SH-SY5Y (cell line): Measurements from ENCODE around the gene TRIB2.

Source experiments
- GATA2 ChIP-seq: IDR thresholded peaks from 2 replicates; pipeline ENCODE4 v1.6.1; 2011; ENCODE audit warnings: mild to moderate bottlenecking, low read depth, low read length
- GATA3 ChIP-seq: IDR thresholded peaks from 2 replicates; pipeline ENCODE4 v1.6.1; 2011; ENCODE audit warnings: low read depth, mild to moderate bottlenecking, low read length, moderate library complexity

DNA sequence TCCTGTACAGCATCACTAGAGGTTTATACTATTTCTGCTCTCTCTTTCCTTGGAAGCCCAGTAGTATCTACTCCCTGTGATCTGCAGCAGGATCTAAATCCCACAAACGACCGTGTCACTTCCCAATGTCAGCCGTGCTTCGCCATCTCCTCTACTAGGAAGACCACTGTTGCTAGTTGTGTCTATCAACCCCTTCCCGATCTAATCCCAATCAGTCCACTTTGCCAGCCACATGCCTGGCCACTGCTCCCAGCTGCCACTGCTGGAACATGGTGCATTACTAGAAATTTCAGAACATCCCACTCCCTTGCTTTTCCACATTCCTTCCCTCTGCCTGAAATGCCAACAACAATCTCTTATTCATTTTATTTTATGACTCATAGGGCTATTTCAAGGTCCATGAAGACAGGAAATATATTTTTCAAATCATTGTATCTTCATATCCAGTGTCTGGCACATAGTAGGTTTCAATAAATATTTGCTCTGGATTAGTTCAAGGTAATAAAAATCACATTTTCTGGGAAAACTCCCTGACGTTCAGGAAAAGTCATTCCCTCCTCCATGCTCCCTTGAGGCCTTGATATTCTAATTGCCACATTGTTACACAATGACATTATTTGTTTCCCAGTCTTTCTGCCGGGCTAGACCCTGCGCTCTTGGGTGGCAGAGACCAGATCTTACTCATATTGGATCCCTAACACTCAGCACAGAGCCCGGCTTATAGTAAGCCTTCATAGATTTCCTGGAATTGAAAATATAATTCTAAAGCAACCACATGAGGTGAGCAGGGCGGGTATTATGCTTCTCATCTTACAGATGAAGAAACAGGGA, 2.1 kb upstream of the TRIB2 start:
- TF ChIP-seq GATA2 (no peak), GATA3 (no peak)
